ENCODE data around the gene SLC7A4. TPM values are rescaled to one million over a fixed set of nuclear protein-coding genes. Genes with fewer than 3 reads are reported as not detected.
"Not testable (repeated sequence)": the region's sequence is repeated elsewhere in the genome, so short reads cannot be mapped to it uniquely, and the experiment has no call there.

SLC7A4 gene
- total RNA-seq, 1 donor from 2014 or later: 8.1 TPM

GRCh38 chr22:21064917-21065864, 32.8 kb upstream of the SLC7A4 start:
- no peak for DNase-seq (ENCODE audit: low spot score)

DNA sequence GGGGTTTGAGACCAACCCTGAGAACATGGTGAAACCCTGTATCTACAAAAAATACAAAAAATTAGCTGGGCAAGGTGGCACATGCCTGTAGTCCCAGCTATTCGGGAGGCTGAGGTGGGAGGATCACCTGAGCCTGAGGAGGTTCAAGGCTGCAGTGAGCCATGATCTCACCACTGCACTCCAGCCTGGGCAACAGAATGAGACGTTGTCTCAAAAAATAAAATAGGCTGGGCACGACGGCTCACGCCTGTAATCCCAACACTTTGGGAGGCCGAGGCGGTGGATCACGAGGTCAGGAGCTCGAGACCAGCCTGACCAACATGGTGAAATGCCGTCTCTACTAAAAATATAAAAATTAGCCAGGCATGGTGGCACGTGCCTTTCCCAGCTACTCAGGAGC, 32.1 kb upstream of the SLC7A4 start:
- not testable (repeated sequence) for DNase-seq (ENCODE audit: low spot score)

- DNase-seq (ENCODE audit: low spot score): not testable (repeated sequence)
Measured at GRCh38 chr22:21061660-21062321, 29.4 kb upstream of the SLC7A4 start.

GRCh38 chr22:21060363-21060762, 28.0 kb upstream of the SLC7A4 start:
- DNase-seq (ENCODE audit: low spot score): not testable (repeated sequence)

GRCh38 chr22:21055880-21056319, 23.5 kb upstream of the SLC7A4 start:
- no peak for DNase-seq (ENCODE audit: low spot score)

- DNase-seq (ENCODE audit: low spot score): no peak
Measured at GRCh38 chr22:21055564-21055834, 23.1 kb upstream of the SLC7A4 start.

DNA sequence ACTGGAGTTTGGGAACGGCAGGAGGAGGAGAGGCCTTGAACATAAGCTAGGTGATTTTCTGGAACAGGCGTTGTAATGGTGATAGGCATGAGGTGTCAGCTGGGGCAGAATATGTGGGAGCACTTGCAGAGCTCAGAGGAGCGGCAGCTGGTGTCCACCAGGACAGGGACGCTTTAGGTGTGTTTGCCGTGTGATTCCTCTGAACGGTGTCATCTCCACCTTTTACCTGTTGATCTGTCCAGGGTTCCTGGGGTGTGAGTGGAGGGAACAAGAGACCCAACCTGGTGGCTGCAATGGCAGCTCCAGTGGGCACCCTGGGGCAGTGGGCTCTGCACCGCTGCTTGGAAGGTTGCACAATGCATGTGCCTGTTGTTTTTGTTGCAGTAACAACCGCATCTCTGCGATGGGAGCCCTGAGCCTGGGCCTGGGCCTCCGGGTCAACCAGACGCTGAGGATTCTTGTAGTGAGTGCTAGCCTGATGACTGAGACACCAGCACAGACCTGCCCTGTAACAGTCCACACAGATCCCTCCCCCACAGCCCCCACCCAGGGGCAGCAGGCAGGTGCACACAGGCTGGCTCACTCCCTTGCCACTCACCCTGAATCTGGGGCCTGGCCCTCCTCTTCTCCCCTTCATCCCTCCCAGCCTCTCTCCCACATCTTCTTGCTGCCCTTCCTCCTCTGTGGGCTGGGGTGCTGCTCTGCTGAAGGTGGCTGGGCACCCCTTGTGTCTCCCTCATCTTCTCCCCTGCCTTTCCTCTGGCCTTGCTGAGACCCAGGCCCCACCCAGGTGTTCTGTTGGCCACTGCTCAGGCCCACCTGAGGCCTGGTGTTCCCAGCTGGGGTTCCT, 22.6 kb upstream of the SLC7A4 start:
- DNase-seq (ENCODE audit: low spot score): no peak

DNA sequence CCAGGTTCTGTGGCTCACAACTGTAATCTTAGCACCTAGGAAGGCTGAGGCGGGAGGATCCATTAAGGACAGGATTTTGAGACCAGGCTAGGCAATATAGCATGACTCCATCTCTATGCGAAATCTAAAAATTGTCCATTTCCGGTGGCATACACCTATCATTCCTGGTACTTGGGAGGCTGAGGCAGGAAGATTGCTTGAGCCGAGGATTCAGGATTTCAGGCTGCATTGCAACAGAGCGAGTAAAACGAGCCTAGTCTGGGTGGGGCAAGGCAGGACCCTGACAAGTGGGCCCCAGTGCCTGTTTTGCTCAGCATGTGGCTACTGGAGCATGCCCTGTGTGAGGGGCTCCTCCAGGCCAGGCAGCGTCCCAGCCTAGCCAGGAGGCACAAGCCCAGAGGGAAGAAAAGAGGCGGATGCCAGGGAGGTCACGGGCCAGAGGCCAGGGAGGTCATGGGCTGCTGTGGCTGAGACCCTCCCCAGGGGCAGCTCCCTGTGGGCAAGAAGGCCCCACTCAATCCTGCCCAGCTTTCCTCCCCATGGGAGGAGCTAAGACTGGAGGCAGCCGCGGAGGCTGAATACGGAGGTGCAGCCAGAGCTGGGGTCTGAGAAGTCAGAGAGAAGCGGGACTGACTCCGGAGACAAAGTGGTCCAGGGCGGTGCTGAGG, 21.8 kb upstream of the SLC7A4 start:
- no peak for DNase-seq (ENCODE audit: low spot score)

GRCh38 chr22:21052715-21053459, 20.5 kb upstream of the SLC7A4 start:
- no peak for DNase-seq (ENCODE audit: low spot score)

DNA sequence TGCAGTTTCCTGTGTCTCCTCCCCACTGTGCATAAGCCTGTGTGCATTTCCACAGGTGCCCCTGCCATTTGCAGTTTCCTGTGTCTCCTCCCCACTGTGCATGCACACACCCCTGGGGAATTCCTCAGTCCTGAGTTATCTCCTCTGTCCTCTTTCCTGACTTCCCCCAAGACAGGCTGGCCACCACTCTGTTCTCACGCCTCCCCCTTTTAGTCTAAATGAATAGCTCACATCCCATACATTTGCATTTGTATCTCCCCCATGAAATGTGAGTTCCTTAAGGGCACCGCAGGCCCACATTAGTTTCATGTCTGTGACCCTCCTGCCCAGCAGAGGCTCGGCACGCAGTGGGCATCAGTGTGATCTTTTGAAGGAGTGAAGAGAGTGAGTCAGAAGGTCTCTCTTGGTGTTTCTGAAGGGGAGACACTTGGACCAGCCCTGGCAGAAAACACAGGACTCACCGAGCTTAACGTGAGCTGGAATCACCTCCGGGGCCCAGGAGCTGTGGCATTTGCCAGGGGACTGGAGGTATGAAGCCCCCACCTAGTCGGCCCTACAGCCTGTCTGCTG, 19.6 kb upstream of the SLC7A4 start:
- no peak for DNase-seq (ENCODE audit: low spot score)

- DNase-seq (ENCODE audit: low spot score): no peak
Measured at GRCh38 chr22:21051145-21051830, 18.9 kb upstream of the SLC7A4 start.

DNA sequence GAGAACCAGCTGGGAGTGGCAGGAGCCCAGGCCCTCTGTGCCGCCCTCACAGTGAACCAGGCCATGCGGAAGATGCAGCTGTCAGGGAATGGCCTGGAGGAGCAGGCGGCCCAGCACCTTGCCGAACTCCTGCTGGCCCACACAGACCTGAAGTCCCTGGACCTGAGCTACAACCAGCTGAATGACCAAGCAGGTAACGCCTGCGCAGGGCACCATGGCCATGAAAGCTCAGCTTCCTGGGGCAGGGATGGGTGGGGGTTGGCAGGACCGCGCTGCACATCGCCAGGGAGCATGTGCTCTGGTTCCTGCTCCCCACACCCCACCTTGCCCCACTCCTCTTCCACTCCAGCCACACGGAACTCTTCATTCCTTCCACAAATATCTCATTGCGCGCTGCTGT, 16.6 kb upstream of the SLC7A4 start:
- DNase-seq (ENCODE audit: low spot score): not testable (repeated sequence)

DNA sequence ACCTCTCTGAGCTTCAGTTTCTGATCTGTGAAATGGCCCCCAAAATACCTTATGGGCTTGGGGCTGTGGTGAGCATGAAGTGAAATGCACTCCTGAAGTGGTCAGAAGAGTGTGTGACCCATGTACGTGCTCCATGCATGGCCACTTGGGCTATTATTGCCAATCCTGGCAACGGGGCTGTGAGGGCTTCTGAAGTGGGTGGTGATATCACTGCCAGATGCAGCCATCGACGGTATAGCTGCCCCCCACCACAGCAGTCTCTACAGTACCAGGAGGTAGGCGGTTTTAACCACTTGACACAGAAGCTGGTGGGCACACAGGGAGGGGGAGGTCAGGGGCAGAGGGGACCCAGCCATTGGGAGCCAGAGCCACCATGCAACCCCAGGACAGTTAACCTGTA, 16.1 kb upstream of the SLC7A4 start:
- DNase-seq (ENCODE audit: low spot score): not testable (repeated sequence)

DNA sequence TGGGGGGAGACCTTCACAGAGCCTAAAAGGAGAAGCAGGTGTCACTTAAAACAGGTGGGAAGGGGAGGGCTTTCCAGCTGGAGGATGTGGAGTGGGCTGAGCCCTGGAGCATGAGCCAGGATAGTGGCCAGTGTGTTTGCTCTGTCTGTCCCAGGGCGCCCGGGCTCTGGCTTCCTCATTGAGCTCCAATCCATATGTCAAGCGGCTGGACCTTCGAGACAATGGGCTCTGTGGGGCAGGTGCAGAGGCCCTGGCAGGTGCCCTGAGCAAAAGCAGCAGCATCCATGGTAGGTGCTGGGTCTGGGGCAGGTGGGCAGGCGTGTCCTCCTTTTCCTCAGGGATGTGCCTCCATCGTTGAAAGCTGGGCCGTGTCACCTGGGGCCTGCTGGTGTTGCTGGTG, 15.4 kb upstream of the SLC7A4 start:
- no peak for DNase-seq (ENCODE audit: low spot score)

DNA sequence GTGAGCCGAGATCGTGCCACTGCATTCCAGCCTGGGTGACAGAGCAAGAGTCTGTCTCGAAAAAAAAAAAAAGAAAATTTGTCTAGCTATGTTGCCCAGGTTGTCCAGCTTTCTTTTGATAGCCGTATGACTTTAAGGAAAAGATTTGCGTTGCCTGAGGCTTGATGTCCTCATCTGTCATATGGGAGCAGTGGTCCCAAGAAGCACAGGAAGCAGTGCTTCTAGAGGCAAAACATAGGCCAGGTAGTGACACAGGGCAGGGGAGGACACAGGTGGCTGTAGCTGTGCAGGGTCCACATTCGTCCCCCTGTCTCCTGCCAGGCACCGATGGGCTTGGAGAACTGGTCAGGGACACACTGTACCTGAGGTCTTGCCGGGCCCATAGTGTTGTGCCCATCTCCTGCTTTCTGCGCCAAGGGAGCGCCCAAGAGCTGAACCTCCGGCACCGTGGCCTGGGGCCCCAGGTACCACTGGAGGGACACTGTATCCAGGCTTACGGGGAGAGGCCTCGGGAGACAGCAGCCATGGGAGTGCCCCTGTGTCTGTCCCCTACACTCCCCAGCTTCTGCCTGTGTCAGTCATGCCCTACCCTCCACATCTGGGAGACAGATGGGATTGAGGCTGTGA, 14.8 kb upstream of the SLC7A4 start:
- no peak for DNase-seq (ENCODE audit: low spot score)

GRCh38 chr22:21045585-21046294, 13.4 kb upstream of the SLC7A4 start, which contains the start of gene LRRC74B:
LRRC74B (plus strand) TSS chr22:21045946; CDS start chr22:21045987, 41 bp downstream.
- peak; percentile 89 for DNase-seq (ENCODE audit: low spot score)

- no peak for DNase-seq (ENCODE audit: low spot score)
Measured at GRCh38 chr22:21044931-21045584, 12.7 kb upstream of the SLC7A4 start.

DNA sequence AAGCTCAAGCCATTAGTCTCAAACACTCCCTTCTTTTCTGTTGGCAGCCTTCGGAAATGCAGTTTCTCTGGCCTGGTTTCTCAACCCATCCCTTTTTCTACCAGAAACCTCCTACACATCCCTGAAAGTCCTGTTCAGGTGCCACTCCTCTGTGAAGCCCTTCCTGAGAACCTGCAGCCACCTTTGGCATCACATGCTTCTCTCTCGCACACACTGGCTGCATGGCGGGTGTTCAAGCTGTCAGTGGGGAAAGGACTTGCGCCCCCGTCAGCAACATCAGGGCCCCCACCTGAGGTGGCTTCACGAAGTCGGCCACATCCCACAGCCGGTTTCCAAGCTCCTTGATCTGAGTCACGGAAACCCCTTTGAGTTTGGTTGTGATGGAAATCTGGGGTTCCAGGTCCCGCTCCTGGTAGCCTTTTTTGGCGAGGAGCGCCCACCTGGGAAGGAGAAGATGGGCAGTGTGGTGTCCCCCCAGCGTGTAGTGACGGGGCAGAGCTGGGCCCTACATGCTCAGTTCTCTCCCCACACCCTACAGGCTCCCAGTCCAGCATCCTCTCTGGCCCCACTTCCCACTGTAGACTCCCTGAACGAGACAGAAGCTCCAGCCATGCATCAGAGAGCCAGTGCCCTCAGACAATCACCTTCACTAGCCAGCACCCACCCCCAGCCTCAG, 11.6 kb upstream of the SLC7A4 start:
- no peak for DNase-seq (ENCODE audit: low spot score)

Data from ureter (tissue), 1 donor.